HepG2 (cell line): ENCODE results near the gene SLC66A3. TPM values are rescaled to one million over a fixed set of nuclear protein-coding genes. Genes with fewer than 3 reads are reported as not detected.

ENCODE experiments used
- BRCA1 ChIP-seq: sonication (generic); formaldehyde crosslinking; IDR thresholded peaks from 2 replicates; pipeline ENCODE4 v1.4.0; 2020; ENCODE audit warnings: missing genetic modification reagents
- BRF2 ChIP-seq: sonication (generic); formaldehyde crosslinking; IDR thresholded peaks from 2 replicates; pipeline ENCODE4 v1.8.1; 2022; ENCODE audit warnings: mild to moderate bottlenecking, missing genetic modification reagents
- FOXJ3 ChIP-seq: sonication (generic); formaldehyde crosslinking; IDR thresholded peaks from 2 replicates; pipeline ENCODE4 v1.4.0; 2020; ENCODE audit warnings: missing genetic modification reagents, mild to moderate bottlenecking, borderline replicate concordance
- FOXK1 ChIP-seq: sonication (generic); formaldehyde crosslinking; IDR thresholded peaks from 2 replicates; pipeline ENCODE4 v1.4.0; 2020; ENCODE audit warnings: low read depth, missing genetic modification reagents, borderline replicate concordance
- GABPA ChIP-seq, 2 experiments: IDR thresholded peaks; 2 replicates each; pipeline ENCODE4 v1.6.1; 2011 to 2016; ENCODE audit warnings: low read depth in 2 of 2, low read length in 1 of 2, missing biosample characterization in 1 of 2, missing genetic modification characterization in 1 of 2
- GPN1 ChIP-seq: sonication (generic); formaldehyde crosslinking; IDR thresholded peaks from 2 replicates; pipeline ENCODE4 v1.5.1; 2020; ENCODE audit warnings: missing genetic modification reagents, borderline replicate concordance
- GRHL1 ChIP-seq: sonication (generic); formaldehyde crosslinking; conservative IDR thresholded peaks from 2 replicates; pipeline ENCODE4 v1.8.0; 2022; ENCODE audit warnings: missing genetic modification reagents
- MXI1 ChIP-seq: IDR thresholded peaks from 3 replicates; pipeline ENCODE4 v1.6.1; 2012; ENCODE audit warnings: low read depth, low read length, inconsistent platforms, borderline replicate concordance
- PRPF4 ChIP-seq: fragments of 200-400 bp; formaldehyde crosslinking; IDR thresholded peaks from 2 replicates; pipeline ENCODE4 v1.6.1; 2016; ENCODE audit warnings: low read length, low read depth; ENCODE audit not compliant: poor library complexity, severe bottlenecking
- SIN3A ChIP-seq: IDR thresholded peaks from 2 replicates; pipeline ENCODE4 v1.6.1; 2011; ENCODE audit warnings: low read depth, mild to moderate bottlenecking, control low read depth, low read length, borderline replicate concordance
- SMC3 ChIP-seq: IDR thresholded peaks from 2 replicates; pipeline ENCODE4 v1.6.1; 2011; ENCODE audit warnings: low read length, improper control_type of control experiment
- TBP ChIP-seq: sonication (generic); formaldehyde crosslinking; IDR thresholded peaks from 2 replicates; pipeline ENCODE4 v1.5.0; 2020; ENCODE audit warnings: missing genetic modification reagents
- TEAD3 ChIP-seq: optimal IDR thresholded peaks from 2 replicates; pipeline ENCODE3; 2016; ENCODE audit warnings: borderline replicate concordance
- ZBTB33 ChIP-seq: sonication (generic); formaldehyde crosslinking; IDR thresholded peaks from 2 replicates; pipeline ENCODE4 v1.4.0; 2020; ENCODE audit warnings: missing genetic modification reagents
- ZFP37 ChIP-seq: sonication (generic); formaldehyde crosslinking; IDR thresholded peaks from 2 replicates; pipeline ENCODE4 v1.4.0; 2020; ENCODE audit warnings: missing genetic modification reagents, borderline replicate concordance
- ZFP62 ChIP-seq: sonication (generic); formaldehyde crosslinking; IDR thresholded peaks from 2 replicates; pipeline ENCODE4 v1.4.0; 2020; ENCODE audit warnings: missing genetic modification reagents
- ZNF124 ChIP-seq: sonication (generic); formaldehyde crosslinking; IDR thresholded peaks from 2 replicates; pipeline ENCODE4 v1.4.0; 2020; ENCODE audit warnings: missing genetic modification reagents
- ZNF207 ChIP-seq: fragments of 450-650 bp; IDR thresholded peaks from 2 replicates; pipeline ENCODE4 v1.6.1; 2016; ENCODE audit warnings: antibody characterized with exemption, borderline replicate concordance
- ZNF296 ChIP-seq: sonication (generic); formaldehyde crosslinking; conservative IDR thresholded peaks from 2 replicates; pipeline ENCODE4 v1.5.0; 2020; ENCODE audit warnings: mild to moderate bottlenecking, missing genetic modification reagents
- ZNF34 ChIP-seq: sonication (generic); formaldehyde crosslinking; IDR thresholded peaks from 2 replicates; pipeline ENCODE4 v1.4.0; 2020; ENCODE audit warnings: mild to moderate bottlenecking, missing genetic modification reagents, borderline replicate concordance
- ZNF589 ChIP-seq: sonication (generic); formaldehyde crosslinking; conservative IDR thresholded peaks from 2 replicates; pipeline ENCODE4 v1.8.0; 2022; ENCODE audit warnings: mild to moderate bottlenecking, moderate library complexity, missing genetic modification reagents
- ZNF704 ChIP-seq: sonication (generic); formaldehyde crosslinking; IDR thresholded peaks from 2 replicates; pipeline ENCODE4 v1.8.1; 2023; ENCODE audit warnings: mild to moderate bottlenecking, inconsistent platforms, moderate library complexity, missing genetic modification reagents, borderline replicate concordance
- ZNF772 ChIP-seq: sonication (generic); formaldehyde crosslinking; IDR thresholded peaks from 2 replicates; pipeline ENCODE4 v1.5.0; 2020; ENCODE audit warnings: mild to moderate bottlenecking, missing genetic modification reagents
- polyA plus RNA-seq, 8 experiments: library from polyadenylated mRNA; depleted of rRNA in 3 of 8; stranded (reverse) in 7 of 8; unstranded in 1 of 8; fragments of >200 nt; fragmentation: Illumina TruSeq in 4 of 8; extraction: Trizol in 4 of 8; gene quantifications; 2 replicates each; pipeline versions ENCODE4 v1.2.1 to v1.2.3, GENCODE V29; 2011 to 2016; ENCODE audit warnings: low read depth in 4 of 8, missing spikeins in 1 of 8, mixed read lengths in 1 of 8; ENCODE audit not compliant: insufficient read depth in 1 of 8
- total RNA-seq, 5 experiments: library from RNA; depleted of rRNA; stranded (reverse); fragments of >200 nt; fragmentation: Illumina TruSeq; extraction: Trizol; gene quantifications; 2 replicates each; pipeline ENCODE4 v1.2.3, GENCODE V29; 2016; ENCODE audit warnings: low read depth in 1 of 5

SLC66A3 gene
- total and polyA plus RNA-seq, 2 of the 13 experiments (the other 11 are each of a cell fraction or from before 2014, with no cell fraction given): 2.2 to 3.7 TPM

GRCh38 chr2:11169333-11169732 is 14.1 kb downstream of the SLC66A3 start (continued):
- TF ChIP-seq ZBTB33 (CRISPR knock-in tag) (no peak), ZNF207 (no peak), BRCA1 (CRISPR knock-in tag) (no peak), SMC3 (no peak), SIN3A (no peak), GRHL1 (CRISPR knock-in tag) (no peak), BRF2 (no peak), ZNF772 (CRISPR knock-in tag) (no peak), ZNF589 (CRISPR knock-in tag) (no peak), ZNF296 (CRISPR knock-in tag) (no peak), GPN1 (CRISPR knock-in tag) (no peak), ZNF34 (CRISPR knock-in tag) (no peak), ZNF704 (CRISPR knock-in tag) (no peak), PRPF4 (no peak), ZFP62 (CRISPR knock-in tag) (no peak), ZFP37 (CRISPR knock-in tag) (no peak), GABPA (IDR thresholded peaks at IDR 0.05; ENCODE audit: low read depth, low read length) (peak; percentile 50), GABPA (CRISPR knock-in tag; IDR thresholded peaks at IDR 0.05; ENCODE audit: low read depth) (peak; percentile 54; the same call in 1 of the 2 replicates), TEAD3 (CRISPR knock-in tag) (no peak), FOXK1 (CRISPR knock-in tag) (peak; percentile 77; the same call in 1 of the 2 replicates), ZNF124 (no peak), MXI1 (no peak), TBP (CRISPR knock-in tag) (no peak), FOXJ3 (CRISPR knock-in tag) (peak; percentile 52; the same call in 1 of the 2 replicates)
